Parathyroid adenoma (tissue), 2 donors: ENCODE results near the gene MSMB.
"Not testable (repeated sequence)": the region's sequence is repeated elsewhere in the genome, so short reads cannot be mapped to it uniquely, and the experiment has no call there.

Source experiments
- H2AFZ ChIP-seq: fragments of 300-600 bp; sonication (generic); one replicate; pipeline ENCODE4 v1.7.0; 2017; ENCODE audit warnings: antibody characterized with exemption, mild to moderate bottlenecking
- H3K27ac ChIP-seq: fragments of 300-600 bp; sonication (generic); one replicate; pipeline ENCODE4 v1.7.0; 2017
- H3K27me3 ChIP-seq: fragments of 300-600 bp; sonication (generic); one replicate; pipeline ENCODE4 v1.7.0; 2017; ENCODE audit warnings: low read length; ENCODE audit not compliant: control insufficient read depth, insufficient read depth
- H3K36me3 ChIP-seq: fragments of 300-600 bp; sonication (generic); one replicate; pipeline ENCODE4 v1.7.0; 2017; ENCODE audit warnings: low read length; ENCODE audit not compliant: control insufficient read depth, insufficient read depth
- H3K4me1 ChIP-seq: fragments of 300-600 bp; sonication (generic); one replicate; pipeline ENCODE4 v1.7.0; 2017; ENCODE audit warnings: control low read depth
- H3K4me2 ChIP-seq: fragments of 300-600 bp; sonication (generic); one replicate; pipeline ENCODE4 v1.7.0; 2017; ENCODE audit warnings: low read length
- H3K4me3 ChIP-seq: fragments of 300-600 bp; sonication (generic); one replicate; pipeline ENCODE4 v1.7.0; 2017; ENCODE audit warnings: low read depth, low read length
- H3K79me2 ChIP-seq: fragments of 300-600 bp; sonication (generic); one replicate; pipeline ENCODE4 v1.7.0; 2017; ENCODE audit warnings: control low read depth
- H3K9ac ChIP-seq: fragments of 300-600 bp; sonication (generic); one replicate; pipeline ENCODE4 v1.7.0; 2017; ENCODE audit warnings: mild to moderate bottlenecking
- H3K9me3 ChIP-seq: fragments of 300-600 bp; sonication (generic); one replicate; pipeline ENCODE4 v1.7.0; 2017; ENCODE audit warnings: low read length; ENCODE audit not compliant: control insufficient read depth
- TF ChIP-seq, protein P1 (sequence below): fragments of 300-600 bp; sonication (generic); IDR thresholded peaks from one replicate; pipeline ENCODE4 v1.7.0; 2017; ENCODE audit warnings: antibody characterized with exemption, mild to moderate bottlenecking
- donor health status: primary hyperparathyroidism.

MSMB gene

DNA sequence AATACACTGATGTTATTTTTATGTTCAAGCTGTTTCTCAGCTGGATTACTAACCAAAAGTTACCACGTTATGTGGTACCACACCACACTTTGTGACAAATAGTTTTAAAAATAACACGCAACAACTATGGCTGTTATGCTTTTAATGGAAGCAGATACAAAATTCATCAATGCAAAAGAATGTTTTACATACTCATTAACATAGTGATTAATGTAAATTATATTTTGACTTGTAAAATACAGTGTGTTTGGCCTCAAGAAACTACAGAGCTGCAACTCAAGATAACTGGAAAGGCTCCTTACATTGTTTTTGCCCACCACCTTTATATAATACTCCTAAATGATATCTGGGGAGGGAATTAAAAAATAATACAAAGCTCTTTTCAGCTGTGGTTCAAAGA lies 41.1 kb downstream of the MSMB start:
- Histone ChIP-seq H3K9me3 (no peaks in the 10 kb centered on the region), H3K4me2 (no peak overlapping the region), H3K9ac (no peak overlapping the region), H3K4me1 (peaks cover 5% of the 10 kb centered on the region), H3K4me3 (no peak overlapping the region), H3K27ac (no peak overlapping the region), H3K27me3 (no peaks in the 10 kb centered on the region), H3K79me2 (peaks cover 3% of the 10 kb centered on the region), H3K36me3 (no peaks in the 10 kb centered on the region), H2AFZ (no peak overlapping the region)
- TF ChIP-seq, protein P1, sequence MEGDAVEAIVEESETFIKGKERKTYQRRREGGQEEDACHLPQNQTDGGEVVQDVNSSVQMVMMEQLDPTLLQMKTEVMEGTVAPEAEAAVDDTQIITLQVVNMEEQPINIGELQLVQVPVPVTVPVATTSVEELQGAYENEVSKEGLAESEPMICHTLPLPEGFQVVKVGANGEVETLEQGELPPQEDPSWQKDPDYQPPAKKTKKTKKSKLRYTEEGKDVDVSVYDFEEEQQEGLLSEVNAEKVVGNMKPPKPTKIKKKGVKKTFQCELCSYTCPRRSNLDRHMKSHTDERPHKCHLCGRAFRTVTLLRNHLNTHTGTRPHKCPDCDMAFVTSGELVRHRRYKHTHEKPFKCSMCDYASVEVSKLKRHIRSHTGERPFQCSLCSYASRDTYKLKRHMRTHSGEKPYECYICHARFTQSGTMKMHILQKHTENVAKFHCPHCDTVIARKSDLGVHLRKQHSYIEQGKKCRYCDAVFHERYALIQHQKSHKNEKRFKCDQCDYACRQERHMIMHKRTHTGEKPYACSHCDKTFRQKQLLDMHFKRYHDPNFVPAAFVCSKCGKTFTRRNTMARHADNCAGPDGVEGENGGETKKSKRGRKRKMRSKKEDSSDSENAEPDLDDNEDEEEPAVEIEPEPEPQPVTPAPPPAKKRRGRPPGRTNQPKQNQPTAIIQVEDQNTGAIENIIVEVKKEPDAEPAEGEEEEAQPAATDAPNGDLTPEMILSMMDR = no peak

DNA sequence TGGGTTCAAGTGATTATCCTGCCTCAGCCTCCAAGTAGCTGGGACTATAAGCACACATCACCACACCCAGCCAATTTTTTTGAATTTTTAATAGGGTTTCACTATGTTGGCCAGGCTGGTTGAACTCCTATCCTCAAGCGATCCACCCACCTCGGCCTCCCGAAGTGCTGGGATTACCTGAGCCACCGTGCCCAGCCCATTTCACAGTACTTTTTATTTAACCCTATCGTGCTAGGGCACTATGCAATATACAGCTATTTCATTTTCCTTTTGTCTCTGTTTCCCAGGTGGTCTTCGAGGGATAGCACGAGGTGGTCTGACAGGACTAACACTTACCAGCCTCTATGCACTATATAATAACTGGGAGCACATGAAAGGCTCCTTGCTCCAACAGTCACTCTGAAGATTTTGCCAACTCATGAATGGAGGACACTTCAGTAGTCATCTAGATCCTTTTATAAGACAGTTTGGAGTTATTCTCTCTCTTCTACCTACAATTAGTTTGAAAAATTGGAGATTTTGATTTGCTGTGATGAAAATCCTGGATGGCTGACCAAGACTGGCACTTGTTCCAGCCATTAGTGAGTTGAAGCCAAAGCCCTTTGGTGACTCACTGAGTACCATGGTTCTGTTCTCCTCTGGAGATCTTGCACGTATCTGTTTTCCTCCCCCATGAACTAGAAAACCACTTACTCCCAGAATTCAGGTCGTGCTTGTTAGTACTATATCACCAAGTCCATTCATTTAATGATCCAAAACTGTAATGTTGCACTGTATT lies 43.0 kb downstream of the MSMB start:
- no peak overlapping the region for H3K27ac ChIP-seq
- H3K79me2 ChIP-seq = peaks cover 5% of the 10 kb centered on the region
- H3K4me2 ChIP-seq = no peak overlapping the region
- no peak overlapping the region for H3K4me3 ChIP-seq
- H3K27me3 ChIP-seq = no peaks in the 10 kb centered on the region
- TF ChIP-seq, protein P1 = no peak
- no peaks in the 10 kb centered on the region for H3K9me3 ChIP-seq
- H2AFZ ChIP-seq = no peak overlapping the region
- H3K4me1 ChIP-seq = peaks cover 5% of the 10 kb centered on the region
- no peak overlapping the region for H3K9ac ChIP-seq
- no peaks in the 10 kb centered on the region for H3K36me3 ChIP-seq

- H3K4me2 ChIP-seq, H3K9me3 ChIP-seq, H3K9ac ChIP-seq, H3K4me3 ChIP-seq, H3K27me3 ChIP-seq, H2AFZ ChIP-seq, H3K79me2 ChIP-seq, H3K4me1 ChIP-seq, H3K27ac ChIP-seq, H3K36me3 ChIP-seq: not testable (repeated sequence)
Measured at GRCh38 chr10:46002189-46002687, 43.8 kb downstream of the MSMB start.

DNA sequence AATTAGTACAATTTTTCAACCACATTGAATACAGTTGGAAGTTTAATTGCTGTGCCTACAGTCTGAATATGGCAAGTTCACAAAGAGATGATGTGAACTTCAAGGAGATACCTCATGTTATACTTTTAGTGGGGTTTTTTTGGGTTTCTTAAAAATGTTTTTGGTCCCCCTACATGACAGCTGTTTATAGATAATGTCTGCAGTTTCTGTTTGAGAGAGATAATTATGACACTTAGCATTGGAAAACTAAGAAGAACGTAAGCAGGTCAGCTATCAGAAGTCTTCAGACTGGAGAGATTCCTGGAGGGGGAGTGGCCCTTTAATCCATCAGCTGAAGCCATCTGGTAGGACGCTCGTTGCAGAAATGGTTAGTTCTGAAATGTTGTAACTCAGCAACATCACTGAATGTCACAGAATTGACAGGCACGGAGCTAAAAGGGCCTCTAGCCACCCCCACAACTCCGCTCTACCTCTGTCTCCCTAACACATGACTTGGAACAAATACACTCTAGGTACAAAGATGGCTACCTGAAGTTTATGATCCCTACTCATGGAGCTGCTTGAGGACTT lies 44.8 kb downstream of the MSMB start:
- H3K9ac ChIP-seq = no peak overlapping the region
- no peak overlapping the region for H3K4me2 ChIP-seq
- no peaks in the 10 kb centered on the region for H3K27me3 ChIP-seq
- H3K9me3 ChIP-seq = no peaks in the 10 kb centered on the region
- TF ChIP-seq, protein P1 = no peak
- H3K4me1 ChIP-seq = no peaks in the 10 kb centered on the region
- no peak overlapping the region for H3K27ac ChIP-seq
- H2AFZ ChIP-seq = no peak overlapping the region
- no peaks in the 10 kb centered on the region for H3K36me3 ChIP-seq
- no peak overlapping the region for H3K4me3 ChIP-seq
- H3K79me2 ChIP-seq = peaks cover 12% of the 10 kb centered on the region

DNA sequence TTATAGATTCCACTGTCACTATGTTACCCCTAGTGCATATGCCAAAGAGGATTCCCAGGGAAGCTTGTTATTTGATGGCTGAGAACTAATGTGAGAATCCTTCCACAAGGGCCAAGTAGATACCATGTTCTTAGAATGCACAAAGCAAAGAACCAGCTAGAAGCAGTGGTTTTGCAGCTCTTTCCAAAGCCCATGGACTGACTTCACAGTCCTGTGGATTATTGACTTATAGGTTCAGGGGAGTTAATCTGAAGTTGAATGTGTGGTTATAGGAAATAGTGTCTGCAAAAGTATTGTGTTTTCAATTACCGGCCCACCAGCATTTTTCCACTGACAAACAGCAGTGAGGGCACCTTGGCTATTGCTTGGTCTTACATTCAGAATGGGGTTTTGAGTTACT lies 45.5 kb downstream of the MSMB start:
- TF ChIP-seq, protein P1 = no peak

DNA sequence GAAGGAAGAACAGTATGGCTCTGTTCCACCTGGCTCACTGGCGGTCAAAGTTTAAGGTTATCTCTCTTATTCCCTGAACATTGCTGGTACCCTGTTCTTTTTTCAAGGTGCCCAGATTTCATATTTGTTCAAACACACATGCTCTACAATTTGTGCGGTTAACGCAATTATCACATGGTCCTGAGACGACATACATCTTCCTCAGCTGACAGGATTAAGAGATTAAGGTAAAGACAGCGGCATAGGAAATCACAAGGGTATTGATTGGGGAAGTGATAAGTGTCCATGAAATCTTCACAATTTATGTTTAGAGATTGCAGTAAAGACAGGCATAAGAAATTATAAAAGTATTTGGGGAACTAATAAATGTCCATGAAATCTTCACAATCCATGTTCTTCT lies 46.1 kb downstream of the MSMB start:
- not testable (repeated sequence) for H3K4me2 ChIP-seq, H3K4me3 ChIP-seq, H3K27ac ChIP-seq, H3K9me3 ChIP-seq, H3K9ac ChIP-seq, H2AFZ ChIP-seq, H3K27me3 ChIP-seq, H3K36me3 ChIP-seq, H3K4me1 ChIP-seq
- peaks cover 14% of the 10 kb centered on the region for H3K79me2 ChIP-seq

More for the DNA sequence above, 45.5 kb downstream of the MSMB start:
- no peak overlapping the region for H3K4me2 ChIP-seq
- no peaks in the 10 kb centered on the region for H3K36me3 ChIP-seq
- no peaks in the 10 kb centered on the region for H3K9me3 ChIP-seq
- H3K27ac ChIP-seq = no peak overlapping the region
- H3K4me1 ChIP-seq = no peaks in the 10 kb centered on the region
- H3K27me3 ChIP-seq = no peaks in the 10 kb centered on the region
- no peak overlapping the region for H3K9ac ChIP-seq
- no peak overlapping the region for H3K4me3 ChIP-seq
- peaks cover 14% of the 10 kb centered on the region for H3K79me2 ChIP-seq
- no peak overlapping the region for H2AFZ ChIP-seq
